OCI-M1 (cell line): ENCODE measurements around the gene C16orf89.

Experiments used
- DNase-seq: peaks from one replicate; lab custom pipeline; 2025; lab: John Stamatoyannopoulos, UW

The C16orf89 gene

GRCh38 chr16:5028950-5029475, 36.7 kb downstream of the C16orf89 start:
- DNase-seq, result no peak

- DNase-seq, result no peak
Observed at GRCh38 chr16:5027575-5028235, 38.1 kb downstream of the C16orf89 start.

- no peak for DNase-seq
Observed at GRCh38 chr16:5027086-5027485, 38.7 kb downstream of the C16orf89 start.

GRCh38 chr16:5026664-5027063, 39.1 kb downstream of the C16orf89 start:
- DNase-seq, result no peak

- no peak for DNase-seq
Observed at GRCh38 chr16:5025171-5025632, 40.6 kb downstream of the C16orf89 start.

GRCh38 chr16:5024632-5025031, 41.1 kb downstream of the C16orf89 start:
- peak; percentile 38 for DNase-seq

GRCh38 chr16:5022521-5022920, 43.2 kb downstream of the C16orf89 start:
- DNase-seq, result no peak

- no peak for DNase-seq
Observed at GRCh38 chr16:5020551-5020950, 45.2 kb downstream of the C16orf89 start.

GRCh38 chr16:5019775-5020174, 46.0 kb downstream of the C16orf89 start:
- DNase-seq, result peak; percentile 4

- no peak for DNase-seq
Observed at GRCh38 chr16:5018793-5019192, 47.0 kb downstream of the C16orf89 start.

GRCh38 chr16:5017678-5017969, 48.1 kb downstream of the C16orf89 start:
- no peak for DNase-seq

GRCh38 chr16:5016967-5017677, 48.6 kb downstream of the C16orf89 start:
- DNase-seq, result peak; percentile 10

GRCh38 chr16:5015887-5016286, 49.9 kb downstream of the C16orf89 start:
- DNase-seq, result no peak

GRCh38 chr16:5015351-5015750, 50.4 kb downstream of the C16orf89 start:
- DNase-seq, result no peak

- no peak for DNase-seq
Observed at GRCh38 chr16:5012887-5013286, 52.9 kb downstream of the C16orf89 start.

GRCh38 chr16:5011637-5012036, 54.1 kb downstream of the C16orf89 start:
- DNase-seq, result no peak

- DNase-seq, result no peak
Observed at GRCh38 chr16:5010576-5011329, 55.0 kb downstream of the C16orf89 start.

GRCh38 chr16:5008311-5008731, 57.4 kb downstream of the C16orf89 start:
- DNase-seq, result no peak

- no peak for DNase-seq
Observed at GRCh38 chr16:5007256-5007655, 58.5 kb downstream of the C16orf89 start.

- DNase-seq, result no peak
Observed at GRCh38 chr16:5006348-5007193, 59.2 kb downstream of the C16orf89 start.

GRCh38 chr16:5005916-5006315, 59.8 kb downstream of the C16orf89 start:
- no peak for DNase-seq

- no peak for DNase-seq
Observed at GRCh38 chr16:5004311-5004710, 61.4 kb downstream of the C16orf89 start.
